K562 (cell line): ENCODE data around the gene HTRA3. TPM values are rescaled to one million over a fixed set of nuclear protein-coding genes. Genes with fewer than 3 reads are reported as not detected.

ENCODE experiments used
- ATAC-seq: fragments of 200-7000 bp; cut with Tn5 transposase; 3 replicates; pipeline ENCODE4 v1.9.1; 2020; ENCODE audit warnings: moderate library complexity
- BruUV-seq: library from RNA; stranded (reverse); fragments of 400-500 nt; replicated peaks from 2 replicates; lab custom pipeline; 2021; lab: Mats Ljungman, UMichigan
- CTCF ChIA-PET: fragments of 300-600 bp; formaldehyde crosslinking; extraction: SDS; loops from one replicate; lab custom pipeline; 2021; ENCODE audit warnings: low intra/inter-chr PET ratio; lab: Yijun Ruan, JAX
- POLR2A ChIA-PET: fragments of 300-600, 350-650 bp; sonication (Branson Sonifier 250); formaldehyde crosslinking; extraction: SDS; loops from one replicate; lab custom pipeline; 2021; ENCODE audit warnings: antibody characterized with exemption, inconsistent platforms; lab: Yijun Ruan, JAX
- DNase-seq, 4 experiments: peaks; one replicate each; pipeline versions ENCODE4 v3.0.0 to v3.0.0-alpha.2; 2011 to 2018; ENCODE audit warnings: low spot score in 3 of 4, mixed read lengths in 3 of 4; ENCODE audit errors: extremely low read depth in 1 of 4
- FAIRE-seq: peaks from 2 replicates; lab custom pipeline; 2011; peaks lifted over from hg19 to GRCh38; lab: Jason Lieb, UNC
- H2AFZ ChIP-seq: 2 replicates; pipeline ENCODE4 v1.6.0; 2011; ENCODE audit warnings: low read depth, low read length, control low read depth, inconsistent platforms
- H3K27ac ChIP-seq: fragments of 200-600 bp; 3 replicates; pipeline ENCODE4 v1.8.0; 2011; ENCODE audit warnings: low read depth, mild to moderate bottlenecking, control low read depth, inconsistent platforms, low read length, moderate library complexity, mixed read lengths; ENCODE audit errors: extremely low read depth
- H3K27me3 ChIP-seq, 2 experiments: fragments of 300-600 bp in 1 of 2; 2 replicates in 1 of 2; 3 replicates in 1 of 2; pipeline versions ENCODE4 v1.6.0 to v1.8.0; 2011; ENCODE audit warnings: inconsistent platforms in 2 of 2, low read length in 2 of 2, mild to moderate bottlenecking in 1 of 2, mixed read lengths in 1 of 2, moderate library complexity in 1 of 2; ENCODE audit not compliant: control insufficient read depth in 2 of 2, insufficient read depth in 2 of 2
- H3K36me3 ChIP-seq: fragments of 300-600 bp; 3 replicates; pipeline ENCODE4 v1.8.0; 2011; ENCODE audit warnings: mild to moderate bottlenecking, low read length, inconsistent platforms; ENCODE audit not compliant: control insufficient read depth, insufficient read depth
- H3K4me1 ChIP-seq, 2 experiments: fragments of 200-600 bp in 1 of 2; replicated peaks in 1 of 2; 2 replicates in 1 of 2; 3 replicates in 1 of 2; pipeline versions ENCODE4 v1.5.1 to v1.8.0; 2011; ENCODE audit warnings: inconsistent platforms in 2 of 2, low read length in 2 of 2, mild to moderate bottlenecking in 1 of 2, mixed read lengths in 1 of 2, moderate library complexity in 1 of 2; ENCODE audit not compliant: control insufficient read depth in 2 of 2, insufficient read depth in 2 of 2
- H3K4me2 ChIP-seq: 2 replicates; pipeline ENCODE4 v1.6.1; 2011; ENCODE audit warnings: low read length, control low read depth, inconsistent platforms, mixed read lengths; ENCODE audit not compliant: insufficient read depth
- H3K4me3 ChIP-seq: fragments of 200-600 bp; sonication (generic), shearing (Covaris generic); 2 replicates; pipeline ENCODE4 v1.5.1; 2016; ENCODE audit warnings: control low read depth, inconsistent platforms
- H3K79me2 ChIP-seq: fragments of 200-600 bp; 3 replicates; pipeline ENCODE4 v1.8.0; 2011; ENCODE audit warnings: low read length, inconsistent platforms; ENCODE audit not compliant: control insufficient read depth, insufficient read depth
- H3K9ac ChIP-seq, 2 experiments: 2 replicates each; pipeline versions ENCODE4 v1.6.0 to v1.6.1; 2011; ENCODE audit warnings: low read depth in 2 of 2, low read length in 2 of 2, control low read depth in 1 of 2, inconsistent platforms in 1 of 2, mild to moderate bottlenecking in 1 of 2, mixed read lengths in 1 of 2; ENCODE audit not compliant: insufficient read depth in 1 of 2
- H3K9me1 ChIP-seq: one replicate; pipeline ENCODE4 v1.6.0; 2011; ENCODE audit warnings: inconsistent platforms, mild to moderate bottlenecking, low read length, moderate library complexity; ENCODE audit not compliant: control insufficient read depth, insufficient read depth
- H3K9me3 ChIP-seq: replicated peaks from 2 replicates; pipeline ENCODE4 v1.5.1; 2011; ENCODE audit warnings: low read depth, low read length, inconsistent platforms; ENCODE audit not compliant: control insufficient read depth, insufficient read depth
- H4K20me1 ChIP-seq: replicated peaks from 2 replicates; pipeline ENCODE4 v1.6.1; 2011; ENCODE audit warnings: low read length, inconsistent platforms, mixed read lengths; ENCODE audit not compliant: control insufficient read depth, insufficient read depth
- EWSR1 ChIP-seq: fragments of 450-650 bp; IDR thresholded peaks from 2 replicates; pipeline ENCODE4 v1.6.1; 2018; ENCODE audit warnings: borderline replicate concordance, mild to moderate bottlenecking, low read depth, moderate library complexity; ENCODE audit not compliant: partially characterized antibody
- POLR2AphosphoS5 ChIP-seq: IDR thresholded peaks from 2 replicates; pipeline ENCODE4 v1.6.1; 2011; ENCODE audit warnings: mild to moderate bottlenecking, low read depth, low read length, moderate library complexity; ENCODE audit not compliant: control insufficient read depth, insufficient read depth
- ZNF707 ChIP-seq: fragments of 250-450 bp; sonication (Bioruptor Pico); conservative IDR thresholded peaks from 2 replicates; pipeline ENCODE4 v1.8.0; 2022; ENCODE audit warnings: inconsistent platforms, mild to moderate bottlenecking, moderate library complexity
- WGBS: fragments of 100-300 bp; shearing (Covaris generic); methylation state at CpG from one replicate; pipeline ENCODE4 v1.1.6; 2016; ENCODE audit warnings: low coverage, mixed read lengths; ENCODE audit not compliant: insufficient coverage; ENCODE audit errors: missing lambda C conversion rate; 5-methylcytosine and 5-hydroxymethylcytosine counted together
- in situ Hi-C: fragments of 300-500 bp; cut with MboI; formaldehyde crosslinking; loops from 4 replicates; pipeline ENCODE4 v1.15.0; 2018; ENCODE audit warnings: inconsistent platforms, mixed read lengths
- intact Hi-C: fragments of 100-400 bp; cut with micrococcal nuclease; formaldehyde crosslinking; loops from 2 replicates; pipeline ENCODE4 v1.14.2; 2022
- polyA plus RNA-seq, 8 experiments: library from polyadenylated mRNA; depleted of rRNA in 4 of 8; stranded (reverse) in 5 of 8; unstranded in 3 of 8; fragments of >200 nt; fragmentation: Nextera tagmentation in 2 of 8; fragmentation: Illumina TruSeq in 1 of 8; extraction: Ambion mirVana in 2 of 8; extraction: Trizol in 1 of 8; gene quantifications; 2 replicates each; pipeline versions ENCODE4 v1.2.1 to v1.2.3, GENCODE V29; 2011 to 2014; ENCODE audit warnings: inconsistent platforms in 1 of 8, missing spikeins in 1 of 8
- total RNA-seq, 7 experiments: library from RNA; depleted of rRNA in 6 of 7; stranded (reverse); fragments of >200 nt in 6 of 7; fragmentation: Illumina TruSeq in 2 of 7; extraction: Trizol in 2 of 7; gene quantifications; 2 replicates each; pipeline versions ENCODE4 v1.2.1 to v1.2.3, GENCODE V29; 2011 to 2021; ENCODE audit warnings: low replicate concordance in 1 of 7

HTRA3 gene
- total and polyA plus RNA-seq, 9 of the 15 experiments (the other 6 are each of a cell fraction or from before 2014, with no cell fraction given): 0.04 TPM; not detected in 8

GRCh38 chr4:8250227-8250626, 19.3 kb upstream of the HTRA3 start:
- Histone ChIP-seq H3K27ac (no peak overlapping the region), H3K4me2 (no peak overlapping the region), H3K9me1 (no peaks in the 10 kb centered on the region), H3K36me3 (no peaks in the 10 kb centered on the region), H2AFZ (no peak overlapping the region), H3K9me3 (no peaks in the 10 kb centered on the region), H3K4me3 (no peak overlapping the region), H4K20me1 (no peaks in the 10 kb centered on the region; the same call in none of the 2 replicates), H3K27me3 (peaks cover 0 to 50% of the 10 kb centered on the region in 2 experiments; a peak in 3 of 5 replicates), H3K9ac (no peak overlapping the region), H3K4me1 (peaks cover 7 to 34% of the 10 kb centered on the region in 2 experiments), H3K79me2 (no peaks in the 10 kb centered on the region)
- 7% methylated on average over 3 of the region's 3 CpGs for WGBS
- no TSS peak for BruUV-seq
- TF ChIP-seq ZNF707: no peak
- DNase-seq (no peak), ATAC-seq (no peak), FAIRE-seq (no peak)
- POLR2A ChIA-PET: interaction anchor here (0.5 to 1.7 kb wide), 5 partner anchors 9 to 191 kb away, joined by 3 to 4 read pairs (median 3); partner anchors contain the start of genes ACOX3 and TRMT44
- in situ Hi-C loops (no loop called here), intact Hi-C loops (no loop called here)
- CTCF ChIA-PET: no interaction called here

GRCh38 chr4:8250637-8251036, 18.9 kb upstream of the HTRA3 start:
- Histone ChIP-seq H2AFZ (no peak overlapping the region), H3K4me2 (no peak overlapping the region), H3K9me3 (no peaks in the 10 kb centered on the region), H3K9ac (no peak overlapping the region), H3K4me3 (no peak overlapping the region), H3K36me3 (no peaks in the 10 kb centered on the region), H3K4me1 (peaks cover 7 to 35% of the 10 kb centered on the region in 2 experiments), H4K20me1 (no peaks in the 10 kb centered on the region; the same call in none of the 2 replicates), H3K27ac (no peak overlapping the region), H3K27me3 (peaks cover 0 to 46% of the 10 kb centered on the region in 2 experiments; a peak in 3 of 5 replicates), H3K9me1 (no peaks in the 10 kb centered on the region), H3K79me2 (no peaks in the 10 kb centered on the region)
- in situ Hi-C loops: no loop called here
- 11% methylated on average over 7 of the region's 7 CpGs for WGBS
- CTCF ChIA-PET: no interaction called here
- TF ChIP-seq POLR2AphosphoS5 (no peak), EWSR1 (no peak)
- FAIRE-seq: no peak
- intact Hi-C loops: no loop called here
- POLR2A ChIA-PET: interaction anchor here (0.5 to 1.7 kb wide), 5 partner anchors 8 to 190 kb away, joined by 3 to 4 read pairs (median 3); partner anchors contain the start of genes ACOX3 and TRMT44
- no peak for DNase-seq
- BruUV-seq: no TSS peak
- ATAC-seq: no peak
